Ishikawa (cell line): ENCODE results near the gene RSPH9.

Experiments used
- CEBPB ChIP-seq: IDR thresholded peaks from 2 replicates; pipeline ENCODE4 v1.6.1; 2012
- CREB1 ChIP-seq: IDR thresholded peaks from 2 replicates; pipeline ENCODE4 v1.6.1; 2012; ENCODE audit warnings: low read depth
- EGR1 ChIP-seq: IDR thresholded peaks from 2 replicates; pipeline ENCODE4 v1.6.1; 2012
- EP300 ChIP-seq: IDR thresholded peaks from 2 replicates; pipeline ENCODE4 v1.6.1; 2012; ENCODE audit warnings: borderline replicate concordance
- FOXM1 ChIP-seq: IDR thresholded peaks from 2 replicates; pipeline ENCODE4 v1.6.1; 2012; ENCODE audit warnings: low read depth, borderline replicate concordance
- MAX ChIP-seq: IDR thresholded peaks from 2 replicates; pipeline ENCODE4 v1.6.1; 2012
- NFIC ChIP-seq: IDR thresholded peaks from 2 replicates; pipeline ENCODE4 v1.6.1; 2012
- RAD21 ChIP-seq: IDR thresholded peaks from 2 replicates; pipeline ENCODE4 v1.6.1; 2012; ENCODE audit warnings: low read depth
- TAF1 ChIP-seq: IDR thresholded peaks from 2 replicates; pipeline ENCODE4 v1.6.1; 2012; ENCODE audit warnings: low read depth, mild to moderate bottlenecking
- TCF12 ChIP-seq: IDR thresholded peaks from 2 replicates; pipeline ENCODE4 v1.6.1; 2012; ENCODE audit warnings: low read depth
- TEAD4 ChIP-seq: IDR thresholded peaks from 2 replicates; pipeline ENCODE4 v1.6.1; 2012
- USF1 ChIP-seq: IDR thresholded peaks from 2 replicates; pipeline ENCODE4 v1.6.1; 2012
- YY1 ChIP-seq: IDR thresholded peaks from 2 replicates; pipeline ENCODE4 v1.6.1; 2012; ENCODE audit warnings: low read depth
- ZBTB7A ChIP-seq: IDR thresholded peaks from 2 replicates; pipeline ENCODE4 v1.6.1; 2012; ENCODE audit warnings: low read depth
- TF ChIP-seq, protein P1 (sequence below): IDR thresholded peaks from 2 replicates; pipeline ENCODE4 v1.6.1; 2012; ENCODE audit warnings: low read depth, mild to moderate bottlenecking

Gene RSPH9

DNA sequence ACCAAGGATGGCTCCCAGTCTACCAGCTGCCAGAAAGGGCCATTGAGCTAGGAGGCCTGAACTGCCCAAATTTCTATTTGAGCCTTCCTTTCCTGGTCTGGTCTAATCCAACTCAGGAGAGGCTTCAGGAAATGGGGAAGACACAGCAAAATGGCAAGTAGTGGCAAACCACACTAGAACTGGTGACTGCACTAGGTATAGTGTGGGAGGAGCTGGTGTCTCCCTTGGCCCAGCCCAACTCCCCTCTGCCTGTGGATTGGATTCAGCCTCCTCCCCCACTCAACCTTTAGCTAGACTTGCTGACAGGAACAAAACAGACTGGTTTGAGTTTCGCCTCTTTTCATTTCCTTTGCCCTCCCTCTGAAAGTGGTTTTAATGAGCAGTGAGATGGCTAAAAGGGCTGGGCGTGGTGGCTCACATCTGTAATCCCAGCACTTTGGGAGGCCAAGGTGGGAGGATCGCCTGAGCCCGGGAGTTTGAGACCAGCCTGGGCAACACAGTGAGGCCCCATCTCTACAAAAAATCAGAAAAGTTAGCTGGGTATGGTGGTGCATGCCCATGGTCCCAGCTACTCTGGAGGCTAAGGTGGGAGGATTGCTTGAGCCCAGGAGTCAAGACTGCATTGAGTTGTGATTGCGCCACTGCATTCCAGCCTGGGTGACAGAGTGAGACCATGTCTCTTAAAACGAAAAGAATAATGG, 25.2 kb downstream of the RSPH9 start:
- TF ChIP-seq, protein P1, sequence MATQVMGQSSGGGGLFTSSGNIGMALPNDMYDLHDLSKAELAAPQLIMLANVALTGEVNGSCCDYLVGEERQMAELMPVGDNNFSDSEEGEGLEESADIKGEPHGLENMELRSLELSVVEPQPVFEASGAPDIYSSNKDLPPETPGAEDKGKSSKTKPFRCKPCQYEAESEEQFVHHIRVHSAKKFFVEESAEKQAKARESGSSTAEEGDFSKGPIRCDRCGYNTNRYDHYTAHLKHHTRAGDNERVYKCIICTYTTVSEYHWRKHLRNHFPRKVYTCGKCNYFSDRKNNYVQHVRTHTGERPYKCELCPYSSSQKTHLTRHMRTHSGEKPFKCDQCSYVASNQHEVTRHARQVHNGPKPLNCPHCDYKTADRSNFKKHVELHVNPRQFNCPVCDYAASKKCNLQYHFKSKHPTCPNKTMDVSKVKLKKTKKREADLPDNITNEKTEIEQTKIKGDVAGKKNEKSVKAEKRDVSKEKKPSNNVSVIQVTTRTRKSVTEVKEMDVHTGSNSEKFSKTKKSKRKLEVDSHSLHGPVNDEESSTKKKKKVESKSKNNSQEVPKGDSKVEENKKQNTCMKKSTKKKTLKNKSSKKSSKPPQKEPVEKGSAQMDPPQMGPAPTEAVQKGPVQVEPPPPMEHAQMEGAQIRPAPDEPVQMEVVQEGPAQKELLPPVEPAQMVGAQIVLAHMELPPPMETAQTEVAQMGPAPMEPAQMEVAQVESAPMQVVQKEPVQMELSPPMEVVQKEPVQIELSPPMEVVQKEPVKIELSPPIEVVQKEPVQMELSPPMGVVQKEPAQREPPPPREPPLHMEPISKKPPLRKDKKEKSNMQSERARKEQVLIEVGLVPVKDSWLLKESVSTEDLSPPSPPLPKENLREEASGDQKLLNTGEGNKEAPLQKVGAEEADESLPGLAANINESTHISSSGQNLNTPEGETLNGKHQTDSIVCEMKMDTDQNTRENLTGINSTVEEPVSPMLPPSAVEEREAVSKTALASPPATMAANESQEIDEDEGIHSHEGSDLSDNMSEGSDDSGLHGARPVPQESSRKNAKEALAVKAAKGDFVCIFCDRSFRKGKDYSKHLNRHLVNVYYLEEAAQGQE: no peak
- TF ChIP-seq TCF12 (no peak), NFIC (no peak), EGR1 (no peak), USF1 (no peak), ZBTB7A (no peak), YY1 (no peak)

- TF ChIP-seq USF1: no peak
Measured at GRCh38 chr6:43670623-43670986, 25.8 kb downstream of the RSPH9 start.

DNA sequence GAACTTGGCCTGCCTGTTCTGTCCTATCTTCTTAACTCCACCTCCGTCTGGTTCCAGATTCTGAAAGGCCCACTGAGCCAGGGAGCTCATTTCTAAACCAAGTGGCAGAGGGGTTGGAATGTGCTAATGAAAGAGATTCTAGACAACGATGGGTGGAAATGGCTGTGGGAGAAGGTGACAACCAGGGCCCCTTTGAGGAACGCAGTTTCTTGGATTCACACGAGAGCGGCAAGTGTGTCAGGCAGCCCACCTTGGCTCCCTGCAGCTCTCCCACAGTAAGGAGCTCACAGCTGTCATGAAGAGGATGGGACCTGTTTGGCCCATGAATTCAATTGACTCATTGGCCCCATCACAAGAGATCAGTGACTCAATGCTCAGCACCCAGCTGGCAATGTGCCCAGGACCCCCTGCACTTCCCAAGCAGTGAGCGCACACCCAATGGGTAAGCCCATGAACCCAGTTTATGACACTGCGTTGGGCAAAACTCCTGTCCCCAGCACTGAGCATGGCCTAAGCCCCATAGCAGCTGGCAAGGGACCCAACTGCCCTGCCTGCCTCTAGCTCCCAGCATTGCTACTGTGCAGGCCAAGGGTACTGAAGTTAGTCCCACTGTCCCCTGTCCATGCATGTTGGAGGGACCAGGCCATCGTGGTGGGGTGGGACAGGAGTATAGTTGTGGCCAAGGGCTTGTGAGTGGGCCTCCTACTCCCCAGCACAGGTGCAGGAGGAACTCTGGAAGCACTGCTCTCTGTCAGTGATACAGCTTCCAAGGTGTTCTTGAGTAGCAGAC, 26.4 kb downstream of the RSPH9 start:
- TF ChIP-seq CEBPB (no peak), MAX (no peak), TAF1 (no peak), EP300 (no peak), ZBTB7A (no peak), USF1 (no peak)

- TF ChIP-seq NFIC: no peak
- TF ChIP-seq EGR1: no peak
- TF ChIP-seq CEBPB: no peak
- no peak for TF ChIP-seq YY1
- no peak for TF ChIP-seq TEAD4
- no peak for TF ChIP-seq MAX
- TF ChIP-seq FOXM1: no peak
- TF ChIP-seq, protein P1: no peak
- no peak for TF ChIP-seq RAD21
Measured at GRCh38 chr6:43671801-43672690, 27.2 kb downstream of the RSPH9 start.

- no peak for TF ChIP-seq YY1
- TF ChIP-seq TCF12: no peak
- TF ChIP-seq ZBTB7A: no peak
- no peak for TF ChIP-seq NFIC
- TF ChIP-seq, protein P1: no peak
- TF ChIP-seq CEBPB: no peak
- TF ChIP-seq TEAD4: no peak
- no peak for TF ChIP-seq MAX
- no peak for TF ChIP-seq CREB1
Measured at GRCh38 chr6:43673444-43674084, 28.7 kb downstream of the RSPH9 start.
